ENCODE measurements around the gene PTPN9. TPM values are rescaled to one million over a fixed set of nuclear protein-coding genes. Genes with fewer than 3 reads are reported as not detected.
"Not testable (repeated sequence)": the region's sequence is repeated elsewhere in the genome, so short reads cannot be mapped to it uniquely, and the experiment has no call there.

The PTPN9 gene
- total RNA-seq: 20.5 TPM
- long read RNA-seq, partial matches to known transcripts: 3 of 5 reads
- long read RNA-seq, other reads (novel, unspliced or antisense): 2 of 5 reads

GRCh38 chr15:75578948-75579920 is at the start of gene PTPN9:
Gene PTPN9 (minus strand): TSS chr15:75579315. CDS start chr15:75578776, 539 bp downstream.
- peak; percentile 93 for DNase-seq (ENCODE audit: low spot score)

- DNase-seq (ENCODE audit: low spot score): peak; percentile 98
Observed at GRCh38 chr15:75625542-75626347, 46.6 kb upstream of the PTPN9 start, which contains the start of gene SNUPN. Gene SNUPN (minus strand): TSS chr15:75625725. CDS start chr15:75621051, 4,674 bp downstream.

GRCh38 chr15:75622505-75622904 is 43.4 kb upstream of the PTPN9 start:
- DNase-seq (ENCODE audit: low spot score): no peak

GRCh38 chr15:75620841-75621391 is 41.8 kb upstream of the PTPN9 start:
- DNase-seq (ENCODE audit: low spot score): no peak

GRCh38 chr15:75620058-75620820 is 41.1 kb upstream of the PTPN9 start:
- DNase-seq (ENCODE audit: low spot score): no peak

GRCh38 chr15:75616766-75617165 is 37.7 kb upstream of the PTPN9 start:
- no peak for DNase-seq (ENCODE audit: low spot score)

GRCh38 chr15:75606711-75607699 is 27.9 kb upstream of the PTPN9 start:
- DNase-seq (ENCODE audit: low spot score): no peak

- no peak for DNase-seq (ENCODE audit: low spot score)
Observed at GRCh38 chr15:75606026-75606425, 26.9 kb upstream of the PTPN9 start.

GRCh38 chr15:75599401-75599800 is 20.3 kb upstream of the PTPN9 start:
- no peak for DNase-seq (ENCODE audit: low spot score)

GRCh38 chr15:75598361-75598760 is 19.2 kb upstream of the PTPN9 start:
- no peak for DNase-seq (ENCODE audit: low spot score)

GRCh38 chr15:75597667-75598341 is 18.7 kb upstream of the PTPN9 start:
- no peak for DNase-seq (ENCODE audit: low spot score)

- no peak for DNase-seq (ENCODE audit: low spot score)
Observed at GRCh38 chr15:75596703-75597345, 17.7 kb upstream of the PTPN9 start.

GRCh38 chr15:75594276-75594675 is 15.2 kb upstream of the PTPN9 start:
- DNase-seq (ENCODE audit: low spot score): no peak

GRCh38 chr15:75591655-75592364 is 12.7 kb upstream of the PTPN9 start:
- DNase-seq (ENCODE audit: low spot score): peak; percentile 9

GRCh38 chr15:75590239-75590638 is 11.1 kb upstream of the PTPN9 start:
- DNase-seq (ENCODE audit: low spot score): no peak

GRCh38 chr15:75589071-75589470 is 10.0 kb upstream of the PTPN9 start:
- DNase-seq (ENCODE audit: low spot score): no peak

GRCh38 chr15:75586422-75586821 is 7.3 kb upstream of the PTPN9 start:
- not testable (repeated sequence) for DNase-seq (ENCODE audit: low spot score)

- DNase-seq (ENCODE audit: low spot score): no peak
Observed at GRCh38 chr15:75584121-75584520, 5.0 kb upstream of the PTPN9 start.
